NCI-H2227 (cell line): Measurements from ENCODE around the gene SPDYE4.
"Not testable (repeated sequence)": the region's sequence is repeated elsewhere in the genome, so short reads cannot be mapped to it uniquely, and the experiment has no call there.

ENCODE experiments used
- DNase-seq: peaks from one replicate; lab custom pipeline; 2025; ENCODE audit not compliant: unreplicated experiment; lab: John Stamatoyannopoulos, UW

Gene SPDYE4, protein sequence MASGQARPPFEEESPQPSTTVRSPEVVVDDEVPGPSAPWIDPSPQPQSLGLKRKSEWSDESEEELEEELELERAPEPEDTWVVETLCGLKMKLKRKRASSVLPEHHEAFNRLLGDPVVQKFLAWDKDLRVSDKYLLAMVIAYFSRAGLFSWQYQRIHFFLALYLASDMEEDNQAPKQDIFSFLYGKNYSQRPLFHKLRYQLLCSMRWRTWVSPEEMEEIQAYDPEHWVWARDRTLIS

DNA sequence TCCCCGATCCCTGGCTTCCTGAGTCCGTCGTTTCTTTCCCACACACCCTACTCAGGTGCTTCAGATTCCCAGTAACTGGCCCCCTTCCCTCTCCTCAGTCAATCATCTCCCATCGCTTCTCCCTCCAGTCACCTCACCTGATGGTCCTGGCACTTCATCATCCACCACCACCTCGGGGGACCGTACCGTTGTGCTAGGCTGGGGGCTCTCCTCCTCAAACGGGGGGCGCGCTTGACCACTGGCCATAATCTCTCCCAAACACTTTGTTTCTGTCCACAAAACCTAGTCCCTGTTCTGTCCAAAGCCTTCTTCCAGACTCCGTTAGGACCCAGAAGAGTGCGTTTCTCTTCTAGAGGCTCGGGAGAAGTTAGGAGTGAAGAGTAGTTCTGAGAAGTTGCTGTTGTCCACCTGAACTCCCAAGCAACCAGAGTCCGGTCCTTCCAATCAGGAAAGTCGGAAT, at the start of gene SPDYE4:
Gene SPDYE4 (minus strand): TSS at position 410 of the 460 bp plus-strand sequence. CDS start 164 bp downstream, at position 246.
- DNase-seq = no peak

DNA sequence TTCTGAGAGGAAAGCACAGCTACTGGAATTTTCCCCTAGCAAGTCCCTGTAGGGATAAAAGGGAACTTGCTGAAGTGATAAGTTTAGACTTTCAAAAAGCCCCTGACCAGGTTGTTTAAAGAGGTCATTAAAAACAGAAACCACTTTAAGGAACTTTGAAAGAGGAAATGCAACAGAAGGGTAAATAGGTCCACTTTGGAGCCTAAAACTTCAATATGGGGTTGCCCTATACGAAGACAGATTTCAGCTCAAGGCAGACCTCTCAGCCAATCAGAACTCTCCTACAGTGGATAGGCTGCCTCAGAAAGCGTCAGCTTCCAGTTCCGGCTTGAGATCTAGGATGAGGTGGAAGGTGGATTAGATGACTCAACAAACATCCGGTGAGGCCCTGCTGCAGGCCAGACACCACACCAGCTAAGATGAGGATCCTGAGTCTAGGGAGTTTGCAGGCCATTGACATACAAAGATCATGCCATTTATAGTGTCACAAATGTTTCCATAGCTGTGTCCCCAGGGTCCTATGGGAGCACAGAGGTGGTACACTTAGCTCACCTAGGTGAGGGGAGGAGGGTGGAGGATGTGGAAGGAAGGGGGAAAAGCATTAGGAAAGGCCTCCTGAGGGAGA, 48.7 kb upstream of the SPDYE4 start:
- no peak for DNase-seq

DNA sequence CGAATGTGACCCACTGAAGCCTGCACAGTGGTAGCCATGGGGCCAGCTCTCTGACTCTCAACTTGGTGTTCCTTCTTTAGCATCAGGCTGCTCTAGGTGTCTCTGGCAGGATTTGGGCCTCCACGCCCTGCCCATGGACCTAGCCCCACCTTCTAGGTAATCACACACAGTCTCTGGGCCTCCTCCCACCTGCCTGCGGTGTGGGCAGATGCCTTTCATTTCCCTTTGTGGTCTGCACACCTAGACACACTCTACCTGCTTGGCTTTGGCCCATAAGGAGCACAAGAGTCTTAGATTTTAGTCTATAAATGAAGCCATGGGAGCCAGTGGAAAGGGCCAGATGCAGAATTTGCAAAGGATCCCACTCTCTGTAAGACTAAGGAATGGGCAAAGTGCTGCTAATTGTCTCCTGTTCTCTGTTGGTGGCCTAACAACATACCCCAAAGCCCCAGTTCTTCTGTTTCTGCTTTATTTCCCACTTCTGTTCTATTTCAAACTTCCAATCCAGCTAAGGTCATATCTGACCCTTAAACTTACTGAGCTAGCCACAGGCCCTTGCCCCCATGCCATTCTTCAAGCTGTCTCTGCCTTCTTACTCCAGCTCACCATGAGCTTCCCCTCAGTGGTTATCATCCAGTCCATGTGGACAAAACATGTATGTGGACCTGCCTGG, 48.0 kb upstream of the SPDYE4 start:
- no peak for DNase-seq

DNA sequence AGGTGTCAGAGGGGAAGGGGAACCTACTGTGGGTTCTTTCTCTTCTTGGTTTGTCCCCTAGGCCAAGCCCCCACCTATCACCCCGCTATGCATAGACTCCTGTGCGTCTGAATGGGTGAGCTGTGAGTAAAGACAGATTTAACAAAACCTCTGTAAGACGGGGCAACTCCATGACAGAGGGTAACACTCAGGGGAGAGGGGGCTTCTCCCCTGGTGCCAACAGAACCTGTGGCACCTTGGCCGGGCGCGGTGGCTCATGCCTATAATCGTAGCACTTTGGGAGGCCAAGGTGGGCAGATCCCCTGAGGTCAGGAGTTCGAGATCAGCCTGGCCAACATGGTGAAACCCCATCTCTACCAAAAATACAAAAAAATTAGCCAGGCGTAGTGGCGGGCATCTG, 47.0 kb upstream of the SPDYE4 start:
- DNase-seq = not testable (repeated sequence)

DNA sequence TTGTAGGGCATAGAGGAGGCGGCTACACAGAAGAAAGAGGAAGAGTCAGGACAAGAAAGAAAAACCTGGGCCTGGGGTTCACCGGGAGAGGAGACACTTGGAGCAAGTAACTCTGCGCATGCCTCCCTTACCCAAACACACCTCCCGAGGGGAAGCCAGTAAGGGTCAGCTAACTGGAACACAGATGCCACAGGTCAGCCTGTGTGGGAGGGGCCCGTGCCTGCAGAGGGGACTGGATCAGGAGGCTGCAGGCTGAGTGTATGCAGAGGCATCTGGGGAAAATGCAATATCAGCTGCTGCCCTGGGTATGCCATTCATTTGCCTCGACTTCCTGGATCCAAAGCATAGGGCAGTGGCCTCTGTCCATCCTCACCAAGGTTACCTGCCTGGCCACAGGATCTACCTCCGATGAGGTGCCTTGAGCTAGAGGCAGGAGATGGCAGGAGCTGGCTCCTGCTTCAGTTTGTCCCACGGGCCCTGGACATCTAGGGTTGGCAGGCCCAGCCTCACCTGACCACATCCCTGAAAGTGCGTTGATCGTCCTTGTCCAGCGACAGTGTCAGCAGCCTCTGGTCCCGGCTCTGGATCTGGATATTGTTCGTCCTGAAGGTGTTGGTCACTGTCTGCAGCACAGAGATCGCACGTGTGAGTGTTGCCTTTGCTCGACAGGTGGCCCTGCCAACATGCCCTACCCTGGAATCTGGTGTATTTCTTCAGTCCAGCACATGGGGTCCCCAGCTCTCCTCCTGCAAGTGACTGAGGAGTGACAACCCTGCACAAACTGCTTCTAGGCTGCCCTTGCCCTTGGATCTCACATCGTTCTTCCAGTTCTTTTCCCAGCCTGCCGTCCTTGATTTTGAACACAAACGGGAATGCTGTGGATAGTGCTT, 45.4 kb upstream of the SPDYE4 start:
- no peak for DNase-seq

DNA sequence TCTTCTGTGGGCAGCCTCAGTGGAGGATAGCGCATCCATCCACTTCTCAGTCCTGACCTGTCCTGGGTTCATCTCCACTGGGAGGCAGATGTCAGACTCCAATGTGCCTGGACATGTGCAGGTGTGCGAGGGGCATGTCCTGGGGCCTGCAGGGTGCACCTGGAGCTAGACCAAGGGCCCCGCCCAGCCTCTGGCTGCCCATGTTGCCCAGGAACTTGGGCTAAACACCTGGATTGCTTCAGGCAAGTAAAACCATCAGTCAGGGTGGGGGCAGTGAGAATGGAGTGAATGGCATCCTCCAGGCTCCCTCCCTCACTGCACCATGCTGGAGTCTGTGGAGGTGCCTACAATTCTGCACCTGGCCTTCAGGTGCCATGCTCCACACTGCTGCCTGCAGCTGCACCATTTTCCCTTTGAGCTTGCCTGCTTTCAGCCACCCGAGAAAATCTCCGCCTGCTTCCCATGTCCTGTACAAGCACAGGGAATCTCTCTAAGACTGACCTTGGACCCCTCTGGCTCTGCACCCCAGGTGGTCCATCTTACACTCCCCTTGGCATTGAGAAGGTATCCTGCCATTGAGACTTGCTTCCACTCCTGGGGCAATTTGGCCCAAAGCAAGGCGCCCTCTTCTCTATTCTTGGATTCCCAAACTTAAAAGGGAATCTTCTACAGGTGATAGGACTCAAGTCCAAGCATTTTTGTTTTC, 42.9 kb upstream of the SPDYE4 start:
- DNase-seq = no peak

DNA sequence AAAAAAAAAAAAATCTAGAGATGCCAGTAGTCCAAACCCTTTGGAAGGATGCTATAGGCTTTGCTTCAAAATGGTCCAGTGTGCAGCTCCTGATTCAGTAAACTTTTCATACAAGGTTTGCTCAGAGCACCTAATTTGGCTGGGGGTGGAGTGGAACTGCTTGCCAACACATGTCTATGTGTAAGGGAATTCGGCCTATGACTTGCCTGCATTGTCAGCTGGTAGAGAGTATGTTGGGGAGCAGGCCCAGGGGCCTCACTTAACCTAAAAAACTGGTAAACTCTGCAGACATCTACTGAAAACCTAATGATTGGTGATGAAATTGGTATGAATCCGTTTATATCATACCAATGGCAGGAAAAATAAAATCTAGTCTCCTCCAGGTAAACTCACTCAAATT, 42.3 kb upstream of the SPDYE4 start:
- no peak for DNase-seq

DNA sequence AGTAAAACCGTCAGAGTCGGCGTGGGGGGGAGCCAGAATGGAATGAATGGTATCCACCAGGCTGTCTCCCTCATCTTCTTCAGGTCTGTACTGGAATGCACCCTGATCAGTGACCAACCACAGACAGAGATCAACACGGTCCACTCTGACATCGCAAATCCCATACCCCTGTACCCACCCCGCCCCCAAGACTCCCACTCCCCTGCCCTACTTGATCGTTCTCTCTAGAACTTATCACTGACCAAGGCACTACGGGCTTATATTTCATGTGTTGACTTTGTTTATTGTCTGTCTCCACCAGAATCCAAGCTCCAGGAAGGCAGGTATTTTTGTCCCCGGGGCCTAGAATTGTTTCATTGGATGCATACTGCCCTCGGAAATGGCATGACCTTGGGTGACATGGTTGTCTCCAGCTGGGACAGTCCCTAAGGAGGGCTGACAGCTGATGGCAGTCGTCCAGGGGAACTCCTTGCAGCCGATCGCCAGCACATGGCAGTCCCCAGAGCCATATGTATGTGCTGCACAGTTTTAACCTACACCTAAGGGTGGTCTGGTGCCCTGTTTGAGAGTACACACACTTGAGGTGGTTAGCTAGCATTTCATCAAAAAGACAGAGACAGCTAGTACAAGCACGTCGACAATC, 41.3 kb upstream of the SPDYE4 start:
- DNase-seq = no peak

DNA sequence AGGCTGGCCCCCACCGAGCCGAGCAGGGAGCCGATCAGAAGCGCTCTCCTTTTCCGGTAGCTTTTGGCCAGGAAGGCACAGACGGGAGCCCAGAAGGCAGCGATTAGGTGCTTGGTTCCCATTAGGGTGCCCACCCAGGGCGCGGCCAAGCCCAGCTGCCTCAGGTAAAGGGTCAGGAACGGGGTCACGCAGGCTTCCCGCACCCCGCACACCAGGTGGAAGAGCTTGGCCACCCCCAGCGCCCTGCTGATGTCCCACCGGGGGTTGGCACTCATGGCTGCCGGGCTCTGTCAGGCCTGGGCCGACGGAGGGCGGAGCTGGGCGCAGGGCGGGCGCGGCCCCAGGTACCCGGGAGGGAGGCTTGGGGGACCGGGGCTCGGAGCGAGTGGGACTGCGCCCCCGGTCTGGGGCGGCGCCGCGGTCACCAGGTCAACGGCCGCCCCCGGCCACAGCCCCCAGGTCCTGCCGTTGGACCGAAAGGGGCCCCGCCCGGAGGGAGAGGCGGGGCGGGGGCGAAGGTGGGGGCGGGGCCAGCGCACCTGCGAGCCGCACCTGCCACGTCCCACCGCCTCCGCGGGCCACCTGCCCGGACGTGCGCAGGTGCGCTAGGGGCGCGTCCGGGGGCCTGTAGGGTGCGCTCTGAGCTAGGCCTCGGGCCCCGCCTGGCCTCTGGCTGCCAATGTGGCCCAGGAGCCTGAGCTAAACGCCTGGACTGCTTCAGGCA, 40.7 kb upstream of the SPDYE4 start, which contains the start of gene MFSD6L:
Gene MFSD6L (minus strand): TSS at position 520 of the 724 bp plus-strand sequence. CDS start 245 bp downstream, at position 275.
- DNase-seq = no peak

DNA sequence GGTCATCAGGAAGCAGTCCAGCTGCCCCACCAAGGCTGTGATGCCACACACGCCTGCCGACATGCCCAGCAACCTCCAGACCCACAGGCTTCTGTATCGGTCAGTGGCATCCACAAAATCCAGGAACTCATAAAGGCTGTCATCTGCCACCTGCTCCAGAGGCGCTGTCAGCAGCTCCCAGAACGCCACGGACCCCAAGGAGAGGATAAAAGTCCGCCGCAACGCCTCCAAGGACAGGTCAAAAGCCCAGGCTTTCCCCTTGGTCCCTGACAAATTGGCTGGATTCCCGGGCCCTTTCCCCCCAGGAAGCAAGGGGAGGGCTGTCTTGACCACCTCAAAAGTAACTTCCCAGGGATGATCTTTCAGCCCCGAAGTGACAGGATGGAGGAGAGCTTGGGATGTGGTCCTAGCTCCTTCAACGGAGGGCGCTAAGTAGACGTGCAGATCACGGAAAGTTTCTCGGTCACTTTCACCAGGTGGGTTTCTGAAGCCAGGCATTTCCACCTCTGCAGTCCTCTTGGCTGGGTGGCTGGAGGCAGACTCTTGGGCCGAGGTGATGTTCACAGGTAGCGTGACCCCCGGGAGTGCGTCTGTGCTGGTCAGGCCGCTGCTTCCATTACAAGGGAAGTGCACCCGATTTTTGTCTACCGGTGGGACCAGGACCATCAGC, 40.0 kb upstream of the SPDYE4 start:
- DNase-seq = no peak

DNA sequence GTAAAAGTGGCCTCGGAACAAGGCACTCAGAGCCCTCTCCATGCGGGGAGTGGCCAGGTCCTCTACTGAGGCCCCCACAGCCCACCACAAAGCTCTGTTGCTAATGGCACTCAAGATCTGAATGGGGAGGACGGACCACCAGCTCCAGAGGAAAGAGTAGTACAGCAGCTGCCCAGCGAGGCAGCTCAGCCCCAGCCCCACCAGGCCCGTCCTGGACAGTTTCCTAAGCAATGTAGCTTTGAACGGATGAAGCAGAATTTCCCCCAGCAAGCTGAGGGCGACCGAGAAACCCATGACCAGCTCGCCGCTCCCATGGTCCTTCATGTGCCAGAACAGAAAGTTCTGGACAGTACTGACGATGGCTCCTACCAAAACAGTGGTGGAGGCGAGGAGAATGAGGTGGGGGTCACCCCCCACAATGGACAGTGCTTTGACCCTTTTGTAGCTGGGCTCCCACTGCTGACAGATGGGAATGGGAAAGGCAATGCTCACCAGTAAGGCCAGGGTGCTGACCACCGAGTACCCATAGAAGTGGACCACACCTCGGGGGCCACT, 39.4 kb upstream of the SPDYE4 start:
- DNase-seq = no peak

DNA sequence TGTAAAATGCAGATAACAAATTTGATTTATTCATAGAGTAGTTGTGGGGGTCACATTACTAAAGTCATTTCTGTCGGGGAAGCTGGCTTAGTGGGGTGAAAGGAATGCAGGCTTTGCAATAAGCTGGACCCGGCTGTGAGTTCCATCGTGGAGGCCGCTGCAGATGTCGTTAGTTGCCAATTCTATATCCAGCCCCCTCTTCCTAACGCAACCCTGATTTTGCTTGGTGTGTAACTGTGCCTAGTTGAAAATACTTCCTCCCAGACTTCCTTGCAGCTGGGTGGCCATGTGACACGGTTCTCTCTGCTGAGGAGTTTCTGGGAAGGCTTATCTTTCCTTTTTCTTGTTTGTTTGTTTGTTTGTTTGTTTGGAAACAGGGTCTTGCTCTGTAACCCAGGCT, 36.3 kb upstream of the SPDYE4 start:
- no peak for DNase-seq

DNA sequence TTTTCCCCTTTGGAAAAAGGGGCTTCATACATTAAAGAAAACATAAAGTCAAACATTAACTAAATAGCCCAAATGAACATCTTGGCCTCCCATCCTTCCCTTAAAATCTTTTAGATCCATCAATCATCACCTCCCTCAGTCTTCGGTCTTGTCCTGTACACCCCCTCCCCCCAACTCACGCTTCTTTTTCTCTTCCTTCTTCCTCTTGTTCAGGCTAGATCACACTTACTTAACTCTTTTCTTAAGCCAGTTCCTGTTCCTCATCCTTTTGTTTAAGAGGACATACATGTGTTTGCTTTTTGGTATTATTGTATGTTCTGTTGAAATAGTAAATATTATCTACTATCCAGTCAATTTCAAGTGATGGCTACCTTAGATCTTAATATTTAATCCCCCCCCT, 35.3 kb upstream of the SPDYE4 start:
- no peak for DNase-seq

DNA sequence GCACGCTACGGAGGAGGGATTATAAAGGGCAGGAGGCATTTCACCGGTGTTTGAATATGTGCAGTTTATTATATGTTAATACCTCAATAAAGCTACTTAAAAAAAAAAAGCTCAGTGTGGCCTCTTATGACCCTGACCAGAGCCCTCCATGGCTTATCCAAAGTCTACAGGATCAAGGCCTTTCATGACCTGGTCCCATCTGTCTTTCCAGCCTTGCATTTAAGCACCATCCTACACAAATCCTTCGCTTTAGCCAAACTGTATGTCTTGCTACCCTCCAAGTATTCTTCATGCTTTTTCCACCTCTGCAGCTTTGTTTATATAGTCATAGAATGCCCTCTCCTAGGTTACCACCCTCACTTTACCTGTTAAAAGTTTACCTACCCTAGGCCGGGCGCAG, 34.3 kb upstream of the SPDYE4 start:
- no peak for DNase-seq

DNA sequence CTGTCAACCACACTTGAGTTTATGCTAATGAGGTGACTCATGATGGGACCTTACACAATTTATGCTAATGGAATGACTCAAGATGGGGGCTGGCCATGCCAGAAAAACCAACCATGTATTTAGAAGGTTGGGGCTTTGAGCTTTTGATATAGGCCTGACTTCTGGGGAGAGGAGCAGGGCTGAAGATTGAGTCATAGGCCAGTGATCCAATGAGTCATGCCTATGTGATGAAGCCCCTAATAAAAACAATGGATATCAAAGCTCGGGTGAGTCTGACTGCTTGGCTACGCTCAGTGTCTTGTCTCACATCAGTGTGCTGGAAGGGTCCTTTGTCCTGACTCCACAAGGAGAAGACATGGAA, 33.5 kb upstream of the SPDYE4 start:
- DNase-seq = no peak

DNA sequence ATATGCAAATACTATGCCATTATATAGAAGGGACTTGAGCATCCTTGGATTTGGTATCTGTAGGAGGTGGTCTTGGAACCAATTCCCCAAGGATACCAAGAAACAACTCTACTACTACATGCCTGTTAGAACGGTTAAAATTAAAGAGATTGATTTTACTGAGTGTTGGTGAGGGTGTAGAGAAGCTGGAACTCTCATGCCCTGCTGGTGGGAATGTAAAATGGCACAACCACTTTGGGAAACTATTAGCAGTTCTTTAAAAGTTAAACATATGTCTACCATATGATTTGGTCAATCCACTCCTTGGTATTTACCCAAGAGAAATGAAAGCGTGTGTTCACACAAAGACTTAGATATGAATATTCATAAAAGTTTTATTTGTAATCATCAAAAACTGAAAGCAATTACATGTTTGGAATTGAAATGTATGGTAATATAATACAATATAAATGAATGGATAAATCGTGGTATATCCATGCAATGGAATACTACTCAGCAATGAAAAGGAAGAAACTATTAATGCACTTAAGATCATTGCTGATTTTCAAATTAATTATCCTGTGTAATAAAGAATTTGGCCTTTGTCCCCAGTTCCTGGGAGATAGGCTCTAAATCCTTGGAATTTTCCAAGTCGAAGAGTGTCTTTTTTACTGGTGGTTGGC, 33.0 kb upstream of the SPDYE4 start:
- no peak for DNase-seq

DNA sequence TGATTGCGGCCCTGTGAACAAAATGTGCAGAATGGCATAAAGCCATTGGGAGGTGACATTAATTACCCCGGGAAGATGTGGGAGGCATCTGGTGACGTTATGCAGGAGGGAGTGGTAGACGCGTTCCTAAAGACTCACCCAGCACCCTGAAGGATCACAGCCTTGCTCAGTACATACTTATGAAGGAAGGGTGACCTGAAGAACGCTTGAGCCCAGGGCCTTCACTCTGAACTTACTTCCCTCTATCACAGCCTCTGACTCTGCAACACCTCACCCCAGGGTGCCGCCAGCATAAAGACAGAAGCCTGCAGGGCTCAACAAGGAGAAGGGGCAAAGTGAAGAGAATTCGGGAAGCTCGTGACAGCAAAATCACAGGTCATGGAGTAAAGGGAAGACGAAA, 31.4 kb upstream of the SPDYE4 start:
- no peak for DNase-seq

DNA sequence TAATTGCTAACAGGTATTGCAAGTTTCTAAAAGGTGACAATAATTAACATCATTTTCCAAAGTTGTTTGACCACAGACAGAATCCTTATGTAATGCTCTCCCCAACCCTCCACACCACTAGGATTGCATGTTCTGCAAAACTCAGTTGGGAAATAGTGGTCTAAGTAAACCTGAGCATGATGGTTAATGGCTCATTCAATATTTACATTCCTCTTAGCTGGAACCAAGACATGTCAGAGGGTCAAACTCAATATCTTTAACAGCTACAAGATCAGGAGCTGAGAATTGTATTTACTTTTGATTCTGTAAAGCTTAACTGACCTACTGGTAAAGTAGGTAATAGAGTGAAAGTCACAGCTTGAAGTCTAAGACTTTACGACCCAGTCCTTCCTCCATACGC, 30.7 kb upstream of the SPDYE4 start:
- no peak for DNase-seq
